Testis (tissue), 3 donors: Measurements from ENCODE around the gene CDH1. TPM values are rescaled to one million over a fixed set of nuclear protein-coding genes. Genes with fewer than 3 reads are reported as not detected.

Experiments used
- DNase-seq: peaks from one replicate; pipeline ENCODE4 v3.0.0-alpha.2; 2019
- H3K27ac ChIP-seq, 2 donors: fragments of 200-600 bp; sonication (generic); one replicate each; pipeline ENCODE4 v1.5.1; 2019
- H3K27me3 ChIP-seq: fragments of 200-600 bp; sonication (generic); one replicate; pipeline ENCODE4 v1.5.1; 2019
- H3K36me3 ChIP-seq: fragments of 200-600 bp; sonication (generic); one replicate; pipeline ENCODE4 v1.5.1; 2017; ENCODE audit warnings: low read depth; ENCODE audit errors: missing control alignments
- H3K4me1 ChIP-seq: fragments of 200-600 bp; sonication (generic); one replicate; pipeline ENCODE4 v1.5.1; 2019
- H3K4me3 ChIP-seq, 2 donors: fragments of 200-600 bp; sonication (generic); one replicate each; pipeline ENCODE4 v1.5.1; 2017 to 2019
- H3K9me3 ChIP-seq: fragments of 200-600 bp; sonication (generic); one replicate; pipeline ENCODE4 v1.5.1; 2017
- POLR2A ChIP-seq: fragments of 450-650 bp; IDR thresholded peaks from one replicate; pipeline ENCODE4 v1.6.1; 2017; ENCODE audit warnings: antibody characterized with exemption, mild to moderate bottlenecking, moderate library complexity
- WGBS, 2 donors: methylation state at CpG; one replicate each; pipeline ENCODE4 v1.1.5; 2018; 5-methylcytosine and 5-hydroxymethylcytosine counted together
- intact Hi-C: fragments of 100-400 bp; cut with DNase I; formaldehyde crosslinking; loops from one replicate; pipeline ENCODE4 v1.15.1; 2023; ENCODE audit warnings: low total_unique reads
- polyA plus RNA-seq: library from polyadenylated mRNA; stranded (reverse); fragments of 350-450 nt; fragmentation: Illumina TruSeq; extraction: RNeasy Lipid Tissue Mini Kit (QIAGEN cat#74804); gene quantifications from one replicate; pipeline ENCODE4 v1.2.3, GENCODE V29; 2014; ENCODE audit warnings: low read depth, low replicate concordance; ENCODE audit not compliant: insufficient read depth
- total RNA-seq, 2 donors: library from RNA; depleted of rRNA; stranded (reverse); fragments of >200 nt; gene quantifications; one replicate each; pipeline ENCODE4 v1.2.3, GENCODE V29; 2016
- TF ChIP-seq, protein P1 (sequence below), 3 experiments: fragments of 450-650 bp in 2 of 3; fragments of 200-600 bp in 1 of 3; sonication (generic) in 1 of 3; IDR thresholded peaks; one replicate each; pipeline ENCODE4 v1.5.1; 2016 to 2019; ENCODE audit warnings: antibody characterized with exemption in 3 of 3, mild to moderate bottlenecking in 2 of 3, moderate library complexity in 1 of 3

Gene CDH1
- total and polyA plus RNA-seq, 3 donors from 2014 or later = 0.94 to 5.5 (median 2.1) TPM

DNA sequence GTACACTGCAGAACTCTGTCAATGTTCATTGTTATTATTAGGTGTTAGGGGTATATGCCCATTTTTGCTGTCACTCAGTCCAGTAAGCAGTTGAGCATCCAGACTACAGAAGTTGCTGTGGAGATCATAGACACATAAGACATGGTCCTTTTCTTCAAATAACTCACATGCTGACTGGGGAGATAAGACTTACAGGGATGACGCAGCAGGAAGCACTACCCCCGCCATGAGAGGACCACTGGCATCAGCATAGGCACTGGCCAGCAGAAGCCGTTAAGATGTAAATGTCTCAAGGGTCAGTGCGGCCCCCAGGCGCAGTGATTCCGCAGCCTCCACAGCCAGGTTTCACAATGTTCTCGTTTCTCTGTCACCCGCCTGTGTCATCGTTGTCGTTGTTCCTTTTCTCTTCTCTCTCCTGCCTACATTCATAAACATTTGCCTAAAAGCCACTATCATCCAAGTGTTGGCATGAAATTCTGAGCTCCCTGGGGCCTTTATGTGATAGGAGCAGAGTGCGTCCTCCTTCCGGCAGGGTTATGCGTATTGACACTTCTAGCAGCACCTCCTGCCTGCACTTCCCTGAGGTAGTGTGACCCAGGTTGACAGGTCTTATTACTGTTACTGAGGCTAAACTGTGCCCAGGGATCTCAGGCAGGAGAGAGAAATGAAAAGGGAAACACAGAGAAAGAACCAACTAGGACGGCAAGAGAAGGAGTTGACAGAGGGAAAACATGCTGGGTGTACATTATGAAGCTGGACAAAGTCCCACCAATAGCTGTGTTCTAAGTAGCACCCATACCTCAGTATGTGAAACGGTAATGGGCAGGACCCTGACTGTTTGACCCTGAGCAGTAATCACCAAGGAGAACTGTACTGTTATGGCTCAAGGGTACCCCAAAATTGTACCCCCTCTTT lies 124.1 kb downstream of the CDH1 start:
- TF ChIP-seq, protein P1, sequence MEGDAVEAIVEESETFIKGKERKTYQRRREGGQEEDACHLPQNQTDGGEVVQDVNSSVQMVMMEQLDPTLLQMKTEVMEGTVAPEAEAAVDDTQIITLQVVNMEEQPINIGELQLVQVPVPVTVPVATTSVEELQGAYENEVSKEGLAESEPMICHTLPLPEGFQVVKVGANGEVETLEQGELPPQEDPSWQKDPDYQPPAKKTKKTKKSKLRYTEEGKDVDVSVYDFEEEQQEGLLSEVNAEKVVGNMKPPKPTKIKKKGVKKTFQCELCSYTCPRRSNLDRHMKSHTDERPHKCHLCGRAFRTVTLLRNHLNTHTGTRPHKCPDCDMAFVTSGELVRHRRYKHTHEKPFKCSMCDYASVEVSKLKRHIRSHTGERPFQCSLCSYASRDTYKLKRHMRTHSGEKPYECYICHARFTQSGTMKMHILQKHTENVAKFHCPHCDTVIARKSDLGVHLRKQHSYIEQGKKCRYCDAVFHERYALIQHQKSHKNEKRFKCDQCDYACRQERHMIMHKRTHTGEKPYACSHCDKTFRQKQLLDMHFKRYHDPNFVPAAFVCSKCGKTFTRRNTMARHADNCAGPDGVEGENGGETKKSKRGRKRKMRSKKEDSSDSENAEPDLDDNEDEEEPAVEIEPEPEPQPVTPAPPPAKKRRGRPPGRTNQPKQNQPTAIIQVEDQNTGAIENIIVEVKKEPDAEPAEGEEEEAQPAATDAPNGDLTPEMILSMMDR (IDR thresholded peaks at IDR 0.05) = no peak
- TF ChIP-seq POLR2A = no peak
- Histone ChIP-seq H3K4me3 (no peak overlapping the region), H3K4me1 (no peaks in the 10 kb centered on the region), H3K9me3 (no peaks in the 10 kb centered on the region), H3K36me3 (no peaks in the 10 kb centered on the region), H3K27me3 (no peaks in the 10 kb centered on the region), H3K27ac (no peak overlapping the region)
- intact Hi-C loops = no loop called here
- 87 to 96% methylated on average over 14 to 15 of the region's 15 CpGs for WGBS, 2 donors
- no peak for DNase-seq

DNA sequence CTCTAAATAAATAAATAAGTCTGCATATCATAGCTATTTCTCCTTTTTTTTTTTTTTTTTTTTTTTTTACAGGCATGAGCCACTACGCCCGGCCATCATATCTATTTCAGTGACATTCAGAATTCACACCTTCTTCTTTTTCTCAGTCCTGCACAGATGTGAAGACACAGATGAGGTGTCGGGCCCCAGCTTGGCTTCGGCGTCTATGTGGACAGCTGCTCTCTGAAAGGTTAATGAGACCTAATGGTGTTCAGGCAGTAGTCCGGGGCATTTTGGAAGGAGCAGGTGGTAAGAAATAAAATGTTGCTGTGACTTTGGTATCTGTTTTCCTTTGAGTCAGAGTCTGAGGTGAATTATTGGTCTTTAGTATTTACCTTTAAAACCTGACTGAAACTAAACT lies 129.8 kb downstream of the CDH1 start:
- H3K27me3 ChIP-seq = no peaks in the 10 kb centered on the region
- TF ChIP-seq, protein P1 (IDR thresholded peaks at IDR 0.05) = no peak
- no peak for DNase-seq
- H3K36me3 ChIP-seq = no peaks in the 10 kb centered on the region
- H3K9me3 ChIP-seq = no peaks in the 10 kb centered on the region
- no peaks in the 10 kb centered on the region for H3K4me1 ChIP-seq
- WGBS, 2 donors = 92 to 93% methylated on average over 6 of the region's 6 CpGs
- intact Hi-C loops = no loop called here
- no peak overlapping the region for H3K27ac ChIP-seq
- no peak overlapping the region for H3K4me3 ChIP-seq

DNA sequence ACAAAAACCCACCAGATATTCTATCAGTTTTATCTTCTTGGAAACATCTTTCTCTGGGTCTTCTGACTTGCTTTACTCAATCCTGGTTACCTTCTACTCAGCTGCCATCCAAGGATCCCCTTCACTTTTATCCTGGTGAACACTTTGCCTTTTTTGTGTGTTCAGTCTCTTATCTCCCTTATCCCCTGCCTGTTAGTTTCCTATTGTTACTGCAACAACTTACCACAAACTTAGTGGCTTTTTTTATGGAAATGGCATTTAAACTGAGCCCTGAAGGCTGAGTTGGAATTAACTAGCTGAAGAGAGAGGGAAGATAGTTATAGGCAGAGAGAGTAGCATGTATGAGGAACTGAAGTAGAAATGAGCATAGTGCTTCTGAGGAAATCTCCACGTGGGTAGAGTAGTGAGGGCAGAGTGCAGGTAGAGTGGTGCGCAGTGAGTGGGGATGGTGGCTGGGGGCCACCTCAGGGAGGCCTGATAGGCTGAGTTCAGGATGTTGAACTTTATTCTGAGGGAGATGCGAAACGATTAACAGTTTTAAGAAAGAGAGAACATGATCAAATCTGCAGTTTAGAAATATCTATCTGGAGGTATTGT lies 132.5 kb downstream of the CDH1 start:
- no peaks in the 10 kb centered on the region for H3K4me1 ChIP-seq
- no peaks in the 10 kb centered on the region for H3K36me3 ChIP-seq
- 82 to 85% methylated on average over 4 of the region's 4 CpGs for WGBS, 2 donors
- TF ChIP-seq, protein P1 (IDR thresholded peaks at IDR 0.05) = no peak
- no peak for TF ChIP-seq POLR2A
- no peak for DNase-seq
- no peaks in the 10 kb centered on the region for H3K27me3 ChIP-seq
- intact Hi-C loops = no loop called here
- H3K27ac ChIP-seq = no peak overlapping the region
- H3K9me3 ChIP-seq = no peaks in the 10 kb centered on the region
- no peak overlapping the region for H3K4me3 ChIP-seq

DNA sequence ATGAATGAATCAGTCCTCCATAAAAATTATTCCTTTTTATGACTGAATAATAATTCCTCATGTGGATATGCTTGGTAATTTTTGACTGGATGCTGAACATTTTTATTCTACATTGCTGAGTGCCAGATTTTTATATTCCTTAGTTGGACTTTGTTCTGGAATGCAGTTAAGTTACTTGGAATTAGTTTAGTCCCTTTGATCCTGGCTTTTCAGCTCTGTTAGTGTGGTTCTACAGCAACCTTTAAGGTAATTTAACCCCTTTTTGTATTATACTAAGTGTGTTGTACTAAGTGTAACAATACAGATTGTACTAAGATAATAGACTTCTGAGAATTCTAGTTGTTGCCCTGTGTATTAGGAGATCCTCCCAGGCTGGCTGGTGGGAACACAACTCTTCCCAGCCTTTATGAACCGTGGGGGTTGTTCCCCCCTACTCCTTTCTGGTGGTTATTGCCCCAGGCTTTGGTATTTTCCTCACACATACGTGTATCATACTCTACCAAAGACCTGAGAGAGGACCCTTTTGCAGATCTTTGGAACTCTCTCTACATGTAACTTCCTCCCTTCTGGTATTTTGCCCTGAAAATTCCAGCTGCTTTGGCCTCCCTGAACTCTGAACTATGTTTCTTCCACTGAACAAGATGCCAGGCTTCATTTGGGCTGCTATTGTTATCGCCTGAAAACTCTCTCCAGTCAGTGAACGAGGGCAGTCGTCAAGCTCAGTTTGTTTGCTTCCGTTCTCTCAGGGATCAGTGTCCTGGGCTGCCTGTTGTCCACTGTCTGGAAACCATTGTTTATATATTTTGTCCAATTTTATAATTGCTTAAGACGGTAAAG lies 136.8 kb downstream of the CDH1 start:
- Histone ChIP-seq H3K9me3 (no peaks in the 10 kb centered on the region), H3K36me3 (no peaks in the 10 kb centered on the region), H3K27me3 (no peaks in the 10 kb centered on the region), H3K27ac (no peak overlapping the region), H3K4me1 (no peaks in the 10 kb centered on the region), H3K4me3 (no peak overlapping the region)
- TF ChIP-seq POLR2A = no peak
- TF ChIP-seq, protein P1 (IDR thresholded peaks at IDR 0.05) = no peak
- DNase-seq = no peak
- 86 to 87% methylated on average over 7 of the region's 7 CpGs for WGBS, 2 donors
- intact Hi-C loops = no loop called here
